ENCODE results near the gene GTF2H2C. TPM values are rescaled to one million over a fixed set of nuclear protein-coding genes. Genes with fewer than 3 reads are reported as not detected.

The GTF2H2C gene
- total and polyA plus RNA-seq, 2 of the 8 experiments (the other 6 are each of a cell fraction or from before 2014, with no cell fraction given), result 20.8 to 45.1 TPM

Small RNAs within 50 kb of the gene (small RNA-seq; reads per million reads assigned to genes)
- gene RNU6-724P (ENCODE audit: insufficient read depth), result not detected

Other genes starting within 250 kb of the GTF2H2C start
- gene CCDC125, start 227.4 kb upstream of the GTF2H2C start, total RNA-seq (2021; fragmentation: NEBNext Ultra II Directional; extraction: Animal tissue kit (Norgen Biotek cat#: 25700)), result not detected in 2 replicates
- gene CCDC125, start 227.4 kb upstream of the GTF2H2C start, polyA plus RNA-seq (2011; rRNA removed), result 0.30 and 0.70 TPM in 2 replicates
- 44.2 and 51.2 TPM in 2 replicates for gene AK6, start 190.7 kb upstream of the GTF2H2C start, total RNA-seq (2021; fragmentation: NEBNext Ultra II Directional; extraction: Animal tissue kit (Norgen Biotek cat#: 25700))
- gene AK6, start 190.7 kb upstream of the GTF2H2C start, polyA plus RNA-seq (2011; rRNA removed), result 10.2 and 22.5 TPM in 2 replicates
- 85.1 and 85.4 TPM in 2 replicates for gene TAF9, start 190.7 kb upstream of the GTF2H2C start, total RNA-seq (2021; fragmentation: NEBNext Ultra II Directional; extraction: Animal tissue kit (Norgen Biotek cat#: 25700))
- gene TAF9, start 190.7 kb upstream of the GTF2H2C start, polyA plus RNA-seq (2011; rRNA removed), result 76.0 and 135 TPM in 2 replicates
- 24.8 and 28.1 TPM in 2 replicates for gene RAD17, start 190.4 kb upstream of the GTF2H2C start, total RNA-seq (2021; fragmentation: NEBNext Ultra II Directional; extraction: Animal tissue kit (Norgen Biotek cat#: 25700))
- 10.2 and 12.9 TPM in 2 replicates for gene RAD17, start 190.4 kb upstream of the GTF2H2C start, polyA plus RNA-seq (2011; rRNA removed)
- gene MARVELD2, start 145.1 kb upstream of the GTF2H2C start, total RNA-seq (2021; fragmentation: NEBNext Ultra II Directional; extraction: Animal tissue kit (Norgen Biotek cat#: 25700)), result 31.0 and 31.4 TPM in 2 replicates
- 15.4 and 18.7 TPM in 2 replicates for gene MARVELD2, start 145.1 kb upstream of the GTF2H2C start, polyA plus RNA-seq (2011; rRNA removed)
- 76.3 and 85.5 TPM in 2 replicates for gene OCLN, start 67.4 kb upstream of the GTF2H2C start, total RNA-seq (2021; fragmentation: NEBNext Ultra II Directional; extraction: Animal tissue kit (Norgen Biotek cat#: 25700))
- 19.8 and 27.9 TPM in 2 replicates for gene OCLN, start 67.4 kb upstream of the GTF2H2C start, polyA plus RNA-seq (2011; rRNA removed)